OCI-LY3 (cell line): Measurements from ENCODE around the gene ESX1.

ENCODE experiments used
- CTCF ChIP-seq: fragments of 200-600, 300-600 bp; sonication (generic); IDR thresholded peaks from 2 replicates; pipeline ENCODE4 v1.5.1; 2014; ENCODE audit warnings: antibody characterized with exemption, low read length, low read depth
- EZH2phosphoT487 ChIP-seq: fragments of 200-600 bp; shearing (Covaris generic); IDR thresholded peaks from 2 replicates; pipeline ENCODE4 v1.6.1; 2018; ENCODE audit warnings: antibody characterized with exemption, mixed run types, low read depth

GRCh38 chrX:104270916-104271512 is 16.3 kb upstream of the ESX1 start:
- TF ChIP-seq CTCF (peak; percentile 73), EZH2phosphoT487 (no peak)
